ENCODE results near the gene NOL6.
A peak's percentile ranks its signal among the peaks of the same experiment; 100 is the strongest.

The NOL6 gene

DNA sequence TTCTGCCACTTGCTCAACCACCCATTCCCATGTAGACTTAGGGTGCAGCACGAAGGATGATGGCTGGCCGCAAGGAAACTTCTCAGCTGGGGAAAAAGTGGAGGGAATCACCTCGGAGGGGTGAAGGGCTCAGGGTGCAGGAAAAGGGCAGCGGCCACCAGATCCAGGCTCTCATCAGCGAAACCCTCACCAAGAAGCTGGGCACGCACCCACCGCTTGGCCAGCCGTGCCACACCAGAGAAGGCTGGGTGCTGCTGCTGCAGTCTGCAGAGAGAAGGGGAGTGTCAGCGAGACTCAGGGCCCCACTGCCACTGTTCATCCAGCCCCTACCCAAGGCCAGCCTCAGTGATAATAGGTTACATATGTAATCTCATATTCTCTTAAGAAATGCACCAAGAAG lies 8.6 kb downstream of the NOL6 start:
- CTCF ChIA-PET, result interaction anchor here (0.7 to 2.1 kb wide), 6 partner anchors 11 to 90 kb away, joined by 3 to 33 read pairs (median 6); no protein-coding TSS in a partner anchor
- DNase-seq (ENCODE audit: low spot score), result no peak
- POLR2A ChIA-PET (ENCODE audit: low non-redundant PET), result no interaction called here

DNA sequence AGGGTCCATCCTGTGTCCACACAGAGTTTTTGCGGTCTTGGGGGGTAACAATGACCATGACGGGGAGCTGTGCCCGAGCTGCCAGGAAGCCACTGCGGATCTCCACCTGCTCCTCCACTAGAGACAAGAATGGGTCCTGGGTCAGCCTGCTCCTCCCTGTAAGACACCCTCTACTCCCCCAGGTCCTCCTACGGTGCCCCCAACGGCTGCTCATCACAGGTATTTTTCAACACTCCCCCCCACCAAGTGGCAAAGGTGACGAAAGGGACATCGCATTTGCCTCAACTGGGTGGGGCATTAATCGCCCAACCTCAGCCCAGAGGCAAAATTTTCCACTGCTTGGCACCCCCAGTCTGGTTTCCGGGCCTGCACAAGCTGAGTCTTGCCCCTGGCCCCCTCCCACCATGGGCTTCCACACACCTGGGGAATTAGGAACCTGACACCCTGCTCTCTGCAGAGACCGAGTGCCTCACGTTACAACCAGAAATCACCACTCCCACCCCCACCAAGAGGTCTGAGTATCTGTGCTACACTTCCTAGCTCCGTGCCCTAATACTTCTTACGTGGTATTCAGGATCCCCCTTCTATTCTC lies 9.6 kb downstream of the NOL6 start:
- peak; percentile 49 for DNase-seq (ENCODE audit: low spot score)
- POLR2A ChIA-PET (ENCODE audit: low non-redundant PET), result no interaction called here
- CTCF ChIA-PET, result interaction anchor here (1.0 to 2.1 kb wide), 5 partner anchors 10 to 90 kb away, joined by 3 to 14 read pairs (median 5); no protein-coding TSS in a partner anchor
- peak overlapping the region; percentile 61 for H3K27ac ChIP-seq
- TF ChIP-seq, protein P1, sequence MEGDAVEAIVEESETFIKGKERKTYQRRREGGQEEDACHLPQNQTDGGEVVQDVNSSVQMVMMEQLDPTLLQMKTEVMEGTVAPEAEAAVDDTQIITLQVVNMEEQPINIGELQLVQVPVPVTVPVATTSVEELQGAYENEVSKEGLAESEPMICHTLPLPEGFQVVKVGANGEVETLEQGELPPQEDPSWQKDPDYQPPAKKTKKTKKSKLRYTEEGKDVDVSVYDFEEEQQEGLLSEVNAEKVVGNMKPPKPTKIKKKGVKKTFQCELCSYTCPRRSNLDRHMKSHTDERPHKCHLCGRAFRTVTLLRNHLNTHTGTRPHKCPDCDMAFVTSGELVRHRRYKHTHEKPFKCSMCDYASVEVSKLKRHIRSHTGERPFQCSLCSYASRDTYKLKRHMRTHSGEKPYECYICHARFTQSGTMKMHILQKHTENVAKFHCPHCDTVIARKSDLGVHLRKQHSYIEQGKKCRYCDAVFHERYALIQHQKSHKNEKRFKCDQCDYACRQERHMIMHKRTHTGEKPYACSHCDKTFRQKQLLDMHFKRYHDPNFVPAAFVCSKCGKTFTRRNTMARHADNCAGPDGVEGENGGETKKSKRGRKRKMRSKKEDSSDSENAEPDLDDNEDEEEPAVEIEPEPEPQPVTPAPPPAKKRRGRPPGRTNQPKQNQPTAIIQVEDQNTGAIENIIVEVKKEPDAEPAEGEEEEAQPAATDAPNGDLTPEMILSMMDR (conservative IDR thresholded peaks at IDR 0.05; ENCODE audit: low read depth), result no peak

More for the DNA sequence above, 8.6 kb downstream of the NOL6 start:
- TF ChIP-seq, protein P1 (conservative IDR thresholded peaks at IDR 0.05; ENCODE audit: low read depth), result no peak
- peak overlapping the region; percentile 61 for H3K27ac ChIP-seq

DNA sequence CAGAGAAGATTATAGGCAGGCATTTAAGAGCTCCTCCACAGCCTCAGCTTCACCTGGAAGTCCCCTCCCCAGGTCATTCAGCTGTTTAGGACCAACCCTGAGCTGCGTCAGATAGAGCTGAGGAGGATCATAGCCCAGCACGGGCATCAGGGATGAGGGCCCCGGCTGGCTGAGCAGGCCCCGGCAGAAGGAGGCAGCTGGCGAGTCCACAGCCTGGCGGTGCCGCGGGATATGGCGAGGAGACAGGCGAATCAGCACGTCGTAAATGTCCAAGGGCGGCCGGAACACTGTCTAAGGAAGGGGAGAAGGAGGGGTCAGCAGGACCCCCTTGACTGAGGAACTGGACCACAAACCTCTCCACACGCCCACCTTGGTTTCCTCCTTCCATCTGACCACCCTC lies 10.6 kb downstream of the NOL6 start:
- ChIA-PET CTCF (interaction anchor here (2.8 kb wide), 1 partner anchor 10 kb away, joined by 10 read pairs; no protein-coding TSS in a partner anchor), POLR2A (ENCODE audit: low non-redundant PET) (interaction anchor here (0.5 kb wide), 1 partner anchor 19 kb away, joined by 4 read pairs; no protein-coding TSS in a partner anchor)
- TF ChIP-seq, protein P1 (conservative IDR thresholded peaks at IDR 0.05; ENCODE audit: low read depth), result no peak
- DNase-seq (ENCODE audit: low spot score), result no peak
- peak overlapping the region; percentile 61 for H3K27ac ChIP-seq

DNA sequence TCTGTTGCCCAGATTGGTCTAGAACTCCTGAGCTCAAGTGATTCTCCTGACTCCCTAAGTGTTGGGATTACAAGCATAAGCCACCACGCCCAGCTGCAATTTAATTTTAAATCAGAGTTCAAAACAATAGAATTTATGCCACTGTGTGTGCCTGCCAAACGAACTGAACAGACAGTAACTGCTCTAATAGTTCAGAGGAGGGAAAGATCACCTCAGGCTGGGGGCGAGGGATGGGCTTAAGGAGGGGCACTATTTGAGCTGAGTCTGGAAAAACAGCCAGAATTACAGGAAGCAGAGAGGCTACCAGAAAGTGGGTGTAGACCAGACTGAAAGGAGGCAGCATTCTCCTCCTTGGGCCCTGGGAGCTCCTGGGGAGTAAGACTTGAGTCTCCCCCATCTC lies 12.2 kb downstream of the NOL6 start:
- peak overlapping the region; percentile 61 for H3K27ac ChIP-seq
- no peak for DNase-seq (ENCODE audit: low spot score)
- ChIA-PET POLR2A (ENCODE audit: low non-redundant PET) (no interaction called here), CTCF (interaction anchor here (0.6 to 2.8 kb wide), 2 partner anchors 9 to 14 kb away, joined by 3 to 10 read pairs; no protein-coding TSS in a partner anchor)
- TF ChIP-seq, protein P1 (conservative IDR thresholded peaks at IDR 0.05; ENCODE audit: low read depth), result no peak

DNA sequence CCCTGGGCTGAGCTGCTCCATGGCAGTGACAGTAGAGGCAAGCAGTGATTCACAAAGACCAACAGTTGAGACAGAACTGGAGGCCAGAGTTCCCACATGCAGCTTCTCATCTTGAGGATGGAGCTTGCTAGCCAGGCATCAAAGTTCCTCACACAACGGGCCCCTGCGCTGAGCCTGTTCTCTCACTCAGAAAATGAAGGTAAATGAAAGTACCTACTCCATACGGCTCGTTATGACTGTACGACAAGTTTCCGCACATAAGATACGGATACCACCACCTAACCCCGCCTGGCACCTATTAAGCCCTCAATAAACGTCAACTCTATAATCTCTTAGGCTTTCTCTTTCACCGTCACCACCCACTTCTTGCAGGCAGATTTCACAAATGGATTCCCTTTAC lies 12.9 kb downstream of the NOL6 start:
- H3K27ac ChIP-seq, result peak overlapping the region; percentile 70
- DNase-seq (ENCODE audit: low spot score), result no peak
- POLR2A ChIA-PET (ENCODE audit: low non-redundant PET), result interaction anchor here (1.2 kb wide), 1 partner anchor 13 kb away, joined by 4 read pairs; the partner anchor contains the start of gene NOL6
- TF ChIP-seq, protein P1 (conservative IDR thresholded peaks at IDR 0.05; ENCODE audit: low read depth), result no peak
- CTCF ChIA-PET, result interaction anchor here (0.6 to 2.8 kb wide), 2 partner anchors 8 to 13 kb away, joined by 3 to 10 read pairs; no protein-coding TSS in a partner anchor

DNA sequence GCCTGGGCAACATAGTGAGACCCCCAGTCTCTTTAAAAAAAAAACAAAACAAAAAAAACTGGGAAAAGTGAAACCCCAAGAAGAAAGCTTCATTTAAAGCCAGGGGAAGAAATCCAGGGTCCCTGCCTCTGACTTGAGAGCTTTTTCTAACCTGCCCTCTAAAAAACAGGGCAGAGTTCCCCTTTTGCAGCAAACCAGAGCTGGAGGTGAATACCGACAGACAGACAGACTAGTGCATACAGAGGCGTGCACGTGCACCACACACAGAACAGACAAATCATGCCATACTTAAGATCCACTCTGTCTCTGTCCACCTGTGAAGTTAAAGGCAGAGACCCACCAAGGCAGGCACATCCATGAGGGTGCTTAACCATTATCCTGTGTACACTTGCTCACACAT lies 14.6 kb downstream of the NOL6 start:
- H3K27ac ChIP-seq, result peak overlapping the region; percentile 70
- DNase-seq (ENCODE audit: low spot score), result no peak
- TF ChIP-seq, protein P1 (conservative IDR thresholded peaks at IDR 0.05; ENCODE audit: low read depth), result no peak
- ChIA-PET CTCF (interaction anchor here (0.6 kb wide), 1 partner anchor 503 kb away, joined by 3 read pairs; no protein-coding TSS in a partner anchor), POLR2A (ENCODE audit: low non-redundant PET) (no interaction called here)
